SK-N-SH (cell line): ENCODE results near the gene RNASE3.

Experiments used
- FOXM1 ChIP-seq: IDR thresholded peaks from 2 replicates; pipeline ENCODE4 v1.4.0; 2012; ENCODE audit warnings: low read depth, mild to moderate bottlenecking
- POLR2AphosphoS5 ChIP-seq: IDR thresholded peaks from 2 replicates; pipeline ENCODE4 v1.6.1; 2012; ENCODE audit warnings: low read depth, low read length
- TAF1 ChIP-seq: IDR thresholded peaks from 2 replicates; pipeline ENCODE4 v1.6.1; 2012; ENCODE audit warnings: low read depth, mild to moderate bottlenecking, low read length, moderate library complexity, borderline replicate concordance
- YY1 ChIP-seq: IDR thresholded peaks from 2 replicates; pipeline ENCODE4 v1.4.0; 2012; ENCODE audit warnings: low read depth, mild to moderate bottlenecking
- TF ChIP-seq, protein P1 (sequence below): fragments of 200-600 bp; sonication (generic); IDR thresholded peaks from 2 replicates; pipeline ENCODE4 v1.6.1; 2017; ENCODE audit warnings: antibody characterized with exemption, mild to moderate bottlenecking, moderate library complexity

DNA sequence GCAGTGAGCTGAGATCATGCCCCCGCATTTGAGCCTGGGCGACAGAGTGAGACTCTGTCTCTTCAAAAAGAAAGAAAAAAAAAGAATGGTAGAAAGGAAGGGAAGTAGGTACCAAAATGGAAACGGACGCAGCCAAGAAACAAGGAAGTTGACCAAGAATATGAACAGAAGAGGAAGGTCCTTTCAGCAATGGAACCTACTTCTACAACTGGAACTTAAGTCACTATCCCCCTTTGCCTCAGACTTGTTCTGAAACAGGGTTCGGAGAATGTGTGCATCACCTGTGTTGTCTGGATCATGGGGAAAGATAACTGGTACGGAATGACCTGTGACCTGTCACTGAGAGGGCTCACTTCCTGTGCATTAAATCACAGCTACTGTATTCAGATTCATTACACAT, 44.6 kb upstream of the RNASE3 start:
- TF ChIP-seq YY1: no peak
- TF ChIP-seq FOXM1: no peak
- TF ChIP-seq, protein P1, sequence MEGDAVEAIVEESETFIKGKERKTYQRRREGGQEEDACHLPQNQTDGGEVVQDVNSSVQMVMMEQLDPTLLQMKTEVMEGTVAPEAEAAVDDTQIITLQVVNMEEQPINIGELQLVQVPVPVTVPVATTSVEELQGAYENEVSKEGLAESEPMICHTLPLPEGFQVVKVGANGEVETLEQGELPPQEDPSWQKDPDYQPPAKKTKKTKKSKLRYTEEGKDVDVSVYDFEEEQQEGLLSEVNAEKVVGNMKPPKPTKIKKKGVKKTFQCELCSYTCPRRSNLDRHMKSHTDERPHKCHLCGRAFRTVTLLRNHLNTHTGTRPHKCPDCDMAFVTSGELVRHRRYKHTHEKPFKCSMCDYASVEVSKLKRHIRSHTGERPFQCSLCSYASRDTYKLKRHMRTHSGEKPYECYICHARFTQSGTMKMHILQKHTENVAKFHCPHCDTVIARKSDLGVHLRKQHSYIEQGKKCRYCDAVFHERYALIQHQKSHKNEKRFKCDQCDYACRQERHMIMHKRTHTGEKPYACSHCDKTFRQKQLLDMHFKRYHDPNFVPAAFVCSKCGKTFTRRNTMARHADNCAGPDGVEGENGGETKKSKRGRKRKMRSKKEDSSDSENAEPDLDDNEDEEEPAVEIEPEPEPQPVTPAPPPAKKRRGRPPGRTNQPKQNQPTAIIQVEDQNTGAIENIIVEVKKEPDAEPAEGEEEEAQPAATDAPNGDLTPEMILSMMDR: no peak
- no peak for TF ChIP-seq POLR2AphosphoS5
- no peak for TF ChIP-seq TAF1
